ENCODE measurements around the gene SSR1.
"Not testable (repeated sequence)": the region's sequence is repeated elsewhere in the genome, so short reads cannot be mapped to it uniquely, and the experiment has no call there.

Gene SSR1

DNA sequence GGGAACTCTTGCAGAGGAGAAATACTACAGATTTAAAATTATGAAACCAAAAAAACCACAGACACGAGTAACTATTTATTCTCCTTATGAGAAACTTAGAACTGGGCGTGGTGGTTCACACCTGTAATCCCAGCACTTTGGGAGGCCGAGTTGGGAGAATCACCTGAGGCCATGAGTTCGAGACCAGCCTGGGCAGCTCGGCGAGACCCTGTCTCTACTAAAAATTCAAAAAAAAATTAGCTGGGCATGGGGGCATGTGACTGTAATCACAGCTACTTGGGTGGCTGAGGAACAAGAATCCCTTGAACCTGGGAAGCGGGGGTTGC lies 36.8 kb downstream of the SSR1 start:
- no peak for DNase-seq (ENCODE audit: low spot score)

DNA sequence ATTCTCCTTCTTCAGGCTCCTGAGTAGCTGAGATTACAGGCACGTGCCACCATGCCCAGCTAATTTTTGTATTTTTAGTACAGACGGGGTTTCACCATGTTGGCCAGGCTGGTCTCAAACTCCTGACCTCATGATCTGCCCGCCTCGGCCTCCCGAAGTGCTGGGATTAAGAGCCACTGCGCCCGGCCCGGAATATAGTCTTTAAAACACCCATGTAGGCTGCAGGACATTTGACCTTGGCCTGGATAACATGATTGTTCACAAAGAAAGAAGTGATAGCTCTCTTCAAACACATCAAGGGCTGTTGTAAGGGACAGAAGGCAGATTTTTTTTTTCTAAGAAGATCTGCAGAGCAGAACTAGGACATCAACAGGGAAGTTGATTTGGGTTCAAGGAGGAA lies 38.5 kb downstream of the SSR1 start:
- not testable (repeated sequence) for DNase-seq (ENCODE audit: low spot score)

DNA sequence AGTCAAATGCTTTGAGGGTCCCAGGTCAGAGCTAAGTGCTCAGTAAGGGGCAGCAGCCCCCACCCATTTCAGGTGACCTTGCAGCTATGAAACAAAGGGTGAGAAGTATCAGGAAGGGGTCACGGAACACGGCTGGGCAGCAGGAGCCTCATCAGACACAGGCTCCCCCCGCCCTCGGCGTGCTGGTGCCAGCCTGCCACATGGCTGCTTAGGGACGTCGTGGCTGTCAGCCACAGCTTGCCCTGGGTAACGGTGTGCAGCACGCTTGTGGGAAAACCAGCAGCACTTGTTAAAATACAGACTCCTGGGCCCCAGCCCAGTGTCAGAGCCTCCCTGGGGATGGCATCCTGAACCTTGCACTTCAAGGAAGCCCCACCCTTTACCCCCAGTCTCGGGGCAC lies 39.3 kb downstream of the SSR1 start:
- no peak for DNase-seq (ENCODE audit: low spot score)

DNA sequence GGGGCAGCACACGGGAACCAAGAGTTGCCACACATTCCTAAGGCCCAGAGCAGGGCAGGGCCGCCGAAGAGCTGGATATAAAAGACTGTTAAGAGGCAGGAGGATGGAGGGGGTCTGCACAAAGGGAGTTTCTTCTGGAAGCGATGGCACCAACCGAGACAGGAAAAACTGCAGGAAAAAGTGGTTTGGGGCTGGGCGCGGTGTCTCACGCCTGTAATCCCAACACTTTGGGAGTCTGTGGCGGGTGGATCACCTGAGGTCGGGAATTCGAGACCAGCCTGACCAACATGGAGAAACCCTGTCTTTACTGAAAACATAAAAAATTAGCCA lies 41.8 kb downstream of the SSR1 start:
- DNase-seq (ENCODE audit: low spot score): no peak

DNA sequence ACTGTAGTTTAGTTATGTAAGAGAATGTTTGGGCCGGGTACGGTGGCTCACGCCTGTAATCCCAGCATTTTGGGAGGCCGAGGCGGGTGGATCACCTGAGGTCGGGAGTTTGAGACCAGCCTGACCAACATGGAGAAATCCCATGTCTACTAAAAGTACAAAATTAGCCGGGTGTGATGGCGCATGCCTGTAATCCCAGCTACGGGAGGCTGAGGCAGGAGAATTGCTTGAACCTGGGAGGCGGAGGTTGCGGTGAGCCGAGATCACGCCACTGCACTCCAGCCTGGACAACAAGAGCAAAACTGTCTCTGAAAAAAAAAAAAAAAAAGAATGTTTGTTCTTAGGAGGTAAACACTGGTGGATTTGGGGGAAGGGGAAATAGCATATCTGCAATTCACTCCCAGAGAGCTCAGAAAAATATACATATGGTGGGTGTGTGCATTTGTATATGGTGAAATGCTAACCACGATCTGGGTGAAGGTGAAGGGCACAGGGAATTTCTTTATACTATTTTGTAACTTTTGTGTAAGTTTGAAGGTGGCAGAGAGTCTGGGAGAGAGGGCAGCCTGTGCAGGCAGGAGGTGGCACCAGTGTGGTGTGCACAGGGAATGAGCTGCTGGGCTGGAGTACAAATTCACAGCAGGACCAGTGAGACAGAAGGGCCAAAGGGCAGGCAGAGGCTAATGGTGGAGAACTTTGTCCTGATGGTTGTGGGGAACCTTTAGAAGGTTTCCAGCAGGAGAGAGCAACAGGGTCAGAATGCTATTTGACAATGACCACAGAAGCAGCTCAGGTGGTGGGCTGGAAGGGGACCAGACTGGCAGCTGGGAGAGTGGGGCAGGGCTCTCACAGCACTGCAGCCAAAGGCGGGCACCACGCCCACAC lies 42.4 kb downstream of the SSR1 start:
- no peak for DNase-seq (ENCODE audit: low spot score)

DNA sequence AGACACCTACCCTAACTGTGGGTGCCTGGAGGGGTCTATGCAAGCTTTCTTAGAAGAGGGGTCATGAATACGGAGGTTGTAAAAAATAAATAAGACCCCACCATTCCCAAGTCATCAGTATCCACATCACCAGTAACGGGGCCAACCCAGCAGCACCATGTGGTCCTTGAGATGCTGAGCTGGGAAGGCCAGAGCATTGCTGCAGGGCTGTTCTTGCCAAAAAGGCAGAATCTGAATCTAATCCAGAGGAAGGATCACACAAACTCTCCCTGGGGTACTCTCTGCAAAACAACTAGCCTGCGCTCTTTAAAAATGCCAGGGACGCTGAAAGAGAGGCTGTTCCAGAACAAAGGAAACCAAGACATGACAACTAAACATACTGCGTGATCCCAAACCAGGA lies 43.2 kb downstream of the SSR1 start:
- no peak for DNase-seq (ENCODE audit: low spot score)

DNA sequence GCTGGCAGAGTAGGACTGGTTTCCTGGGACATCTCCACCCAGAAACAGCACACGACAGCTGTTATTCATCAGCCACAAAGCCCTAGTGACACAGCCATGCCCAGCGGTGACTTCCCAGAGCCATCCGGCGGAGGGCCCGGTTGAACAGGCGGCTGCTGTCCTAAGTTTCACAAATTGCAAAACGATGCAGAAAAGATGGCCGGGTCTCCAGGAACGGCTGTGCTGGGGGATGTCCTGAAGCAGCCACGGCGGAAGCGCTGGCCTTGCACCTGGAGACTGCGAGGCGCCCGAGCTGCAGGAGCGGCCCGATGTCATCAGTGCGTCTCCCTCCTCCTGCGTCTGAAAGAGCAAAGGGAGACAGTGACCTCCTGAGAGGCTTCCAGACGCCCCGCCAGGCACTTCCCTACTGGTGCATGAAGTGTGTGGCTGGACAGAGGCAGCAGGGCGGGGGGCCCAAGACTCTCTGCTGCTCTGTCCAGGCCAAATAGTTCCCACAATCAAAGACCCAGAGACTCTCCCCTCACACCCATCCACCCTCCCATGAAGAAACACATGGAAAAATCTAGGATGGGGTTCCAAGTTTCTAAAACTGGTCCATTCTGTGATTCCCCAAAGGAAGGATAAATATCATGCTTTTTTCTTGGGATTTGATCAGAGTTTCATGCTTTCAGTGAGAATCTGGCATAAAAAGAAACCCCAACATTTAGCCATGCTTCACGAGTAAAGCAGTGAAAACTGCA lies 44.0 kb downstream of the SSR1 start:
- DNase-seq (ENCODE audit: low spot score): no peak

DNA sequence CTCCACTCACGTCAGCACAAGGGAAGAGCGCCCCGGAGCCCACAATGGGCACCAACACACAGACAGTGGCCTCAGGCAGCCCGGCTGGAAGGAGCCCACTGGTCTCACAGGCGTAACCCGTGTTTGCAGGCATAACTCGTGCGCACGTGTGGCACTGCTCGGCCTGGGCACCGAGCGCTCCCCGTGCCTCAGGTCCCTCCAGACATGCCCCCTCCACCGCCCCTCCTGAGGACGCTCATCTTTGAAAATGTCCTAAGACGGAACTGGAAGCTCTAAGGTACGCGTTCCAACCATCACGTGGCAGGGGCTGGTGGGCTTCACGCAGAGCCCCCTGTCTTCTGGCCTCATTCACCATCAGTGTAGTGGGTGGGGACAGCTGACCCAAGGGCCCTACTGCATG lies 44.6 kb downstream of the SSR1 start:
- no peak for DNase-seq (ENCODE audit: low spot score)

DNA sequence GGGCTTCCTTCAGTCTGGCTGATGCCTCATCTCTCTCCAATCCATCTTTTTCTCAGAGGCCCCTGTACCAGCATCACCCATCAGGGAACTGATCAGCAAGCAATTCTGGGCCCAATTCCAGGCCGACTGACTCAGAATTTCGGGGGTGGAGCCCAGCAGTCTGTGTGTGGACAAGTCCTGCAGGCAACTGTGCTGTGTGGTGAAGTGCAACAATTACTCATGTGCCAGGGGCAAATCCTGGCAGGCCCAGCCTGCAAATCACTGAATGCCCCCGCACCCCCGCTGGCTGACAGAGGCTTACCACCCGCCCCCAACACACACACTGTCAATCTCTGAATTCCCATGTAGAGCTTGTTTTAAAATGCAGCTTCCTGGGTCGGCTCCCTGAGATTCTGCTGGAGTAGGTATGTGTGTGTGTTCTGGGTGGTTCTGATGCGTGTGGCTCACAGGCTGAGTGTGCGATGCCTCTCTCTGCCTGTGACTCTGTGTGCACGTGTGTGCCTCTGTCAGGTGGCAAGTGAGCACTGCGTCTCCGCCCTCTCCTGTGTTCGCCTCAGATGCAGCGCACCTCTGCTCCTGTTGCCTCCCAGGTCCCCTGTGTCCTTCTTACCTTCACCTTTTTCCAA lies 45.4 kb downstream of the SSR1 start:
- DNase-seq (ENCODE audit: low spot score): peak; percentile 53

DNA sequence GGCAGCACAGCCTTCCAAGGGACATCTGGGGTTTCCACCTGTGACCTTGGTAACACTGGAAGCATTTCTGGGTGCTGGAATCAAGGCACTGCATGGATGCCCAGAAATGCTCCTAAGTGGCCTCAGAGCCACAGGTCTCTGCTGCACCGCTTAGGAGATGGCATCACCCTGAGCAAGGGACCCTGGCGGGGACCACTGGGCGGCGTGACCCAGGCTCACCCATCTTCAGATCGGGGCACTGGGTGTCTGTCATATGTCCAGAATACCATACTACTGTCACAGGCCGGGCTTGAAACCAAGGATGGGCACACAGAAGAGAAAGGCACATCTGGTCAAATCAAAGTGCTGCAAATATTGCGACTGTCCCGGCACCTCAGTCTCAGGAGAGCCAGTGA lies 45.9 kb downstream of the SSR1 start:
- DNase-seq (ENCODE audit: low spot score): no peak

DNA sequence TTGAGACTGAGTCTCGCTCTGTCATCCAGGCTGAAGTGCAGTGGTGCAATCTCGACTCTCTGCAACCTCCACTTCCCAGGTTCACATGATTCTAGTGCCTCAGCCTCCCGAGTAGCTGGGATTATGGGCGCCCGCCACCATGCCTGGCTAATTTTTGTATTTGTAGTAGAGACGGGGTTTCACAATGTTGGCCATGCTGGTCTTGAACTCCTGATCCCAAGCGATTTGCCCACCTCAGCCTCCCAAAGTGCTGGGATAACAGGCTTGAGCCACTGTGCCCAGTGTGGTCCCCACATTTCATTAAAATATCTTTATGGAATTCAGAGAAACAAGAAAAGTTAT lies 47.6 kb downstream of the SSR1 start:
- not testable (repeated sequence) for DNase-seq (ENCODE audit: low spot score)

DNA sequence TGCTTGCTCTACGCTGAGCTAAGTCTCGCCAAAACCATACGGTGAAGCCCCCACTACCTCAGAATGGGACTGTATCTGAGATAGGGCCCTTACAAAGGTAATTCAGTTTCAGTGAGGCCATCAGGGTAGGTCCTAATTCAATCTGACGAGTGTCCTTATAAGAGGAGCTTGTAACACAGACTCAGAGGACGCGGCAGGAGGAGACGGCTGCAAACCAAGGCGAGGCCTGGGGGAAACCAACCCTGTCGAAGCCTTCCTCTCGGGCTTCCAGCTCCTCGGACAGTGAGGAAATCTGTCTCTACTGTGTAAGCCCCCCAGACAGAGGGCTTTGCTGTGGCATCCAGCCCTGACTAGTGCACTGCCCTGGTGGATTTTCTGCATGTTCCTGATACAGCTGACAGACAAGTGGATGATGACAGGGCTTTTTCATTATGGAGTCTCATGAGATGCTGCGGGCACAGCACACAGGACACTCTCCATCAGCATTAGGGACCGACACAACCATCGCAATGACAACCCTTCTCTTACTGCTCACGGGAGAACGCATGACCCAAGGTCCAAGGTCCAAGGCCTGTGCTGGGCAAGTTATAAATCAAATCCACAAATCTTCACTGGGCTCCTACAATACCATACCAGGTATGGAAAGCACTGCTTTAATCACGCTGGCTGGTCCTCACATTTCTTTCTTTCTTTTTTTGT lies 48.2 kb downstream of the SSR1 start:
- DNase-seq (ENCODE audit: low spot score): no peak

DNA sequence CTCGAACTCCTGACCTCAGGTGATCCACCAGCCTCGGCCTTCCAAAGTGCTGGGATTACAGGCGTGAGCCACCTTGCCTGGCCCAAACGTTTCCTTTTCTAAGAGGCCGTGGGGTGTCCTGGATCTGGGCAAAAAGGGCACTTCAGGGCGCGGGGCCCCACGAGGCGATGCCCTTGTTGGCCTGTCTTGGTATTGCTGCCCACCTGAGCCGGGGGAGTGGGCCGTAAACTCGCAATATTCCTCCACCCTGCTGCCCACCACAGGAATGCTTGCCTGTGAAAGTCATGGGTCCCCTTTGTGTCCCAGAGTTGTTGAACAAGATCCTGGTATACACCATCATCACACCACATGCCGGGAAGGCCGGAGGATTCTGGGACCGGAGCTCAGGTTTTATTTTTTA lies 49.0 kb downstream of the SSR1 start:
- DNase-seq (ENCODE audit: low spot score): no peak

DNA sequence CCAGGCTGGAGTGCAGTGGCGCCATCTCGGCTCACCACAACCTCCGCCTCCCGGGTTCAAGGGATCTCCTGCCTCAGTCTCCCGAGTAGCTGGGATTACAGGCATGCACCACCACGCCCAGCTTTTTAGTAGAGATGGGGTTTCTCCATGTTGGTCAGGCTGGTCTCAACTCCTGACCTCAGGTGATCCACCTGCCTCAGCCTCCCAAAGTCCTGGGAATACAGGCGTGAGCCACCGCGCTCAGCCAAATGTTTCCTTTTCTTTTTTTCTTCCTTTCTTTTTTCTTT lies 49.5 kb downstream of the SSR1 start:
- not testable (repeated sequence) for DNase-seq (ENCODE audit: low spot score)

DNA sequence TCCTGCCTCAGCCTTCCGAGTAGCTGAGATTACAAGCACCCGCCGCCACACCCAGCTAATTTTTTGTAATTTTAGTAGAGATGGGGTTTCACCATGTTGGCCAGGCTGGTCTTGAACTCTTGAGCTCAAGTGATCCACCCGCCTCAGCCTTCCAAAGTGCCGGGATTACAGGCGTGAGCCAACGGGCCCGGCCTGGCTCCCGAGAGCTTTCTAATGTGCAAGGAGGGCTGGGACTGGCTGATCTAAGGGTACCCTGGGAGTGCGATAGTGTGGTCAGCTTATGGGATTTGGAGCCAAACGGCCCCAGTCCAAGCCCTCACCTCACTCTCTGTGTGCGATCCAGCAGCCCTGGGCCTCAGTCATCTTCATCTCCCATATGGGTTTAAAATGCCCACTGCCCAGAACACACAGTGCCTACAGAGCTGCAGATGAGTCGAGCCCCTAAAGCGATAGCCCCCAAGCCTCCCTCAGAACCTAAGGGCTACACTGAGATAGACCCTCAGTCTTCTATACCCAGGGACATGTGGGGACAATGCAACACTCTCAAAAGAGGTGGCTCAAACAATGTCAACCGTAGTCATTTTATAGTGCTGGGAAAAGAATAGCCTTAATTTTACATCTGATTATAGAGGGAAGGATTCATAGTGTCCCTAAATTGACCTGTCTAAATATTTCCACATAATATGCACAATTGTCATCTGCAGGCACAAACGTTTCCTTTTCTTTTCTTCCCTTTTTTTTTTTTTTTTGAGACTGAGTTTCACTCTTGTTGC lies 50.1 kb downstream of the SSR1 start:
- no peak for DNase-seq (ENCODE audit: low spot score)

DNA sequence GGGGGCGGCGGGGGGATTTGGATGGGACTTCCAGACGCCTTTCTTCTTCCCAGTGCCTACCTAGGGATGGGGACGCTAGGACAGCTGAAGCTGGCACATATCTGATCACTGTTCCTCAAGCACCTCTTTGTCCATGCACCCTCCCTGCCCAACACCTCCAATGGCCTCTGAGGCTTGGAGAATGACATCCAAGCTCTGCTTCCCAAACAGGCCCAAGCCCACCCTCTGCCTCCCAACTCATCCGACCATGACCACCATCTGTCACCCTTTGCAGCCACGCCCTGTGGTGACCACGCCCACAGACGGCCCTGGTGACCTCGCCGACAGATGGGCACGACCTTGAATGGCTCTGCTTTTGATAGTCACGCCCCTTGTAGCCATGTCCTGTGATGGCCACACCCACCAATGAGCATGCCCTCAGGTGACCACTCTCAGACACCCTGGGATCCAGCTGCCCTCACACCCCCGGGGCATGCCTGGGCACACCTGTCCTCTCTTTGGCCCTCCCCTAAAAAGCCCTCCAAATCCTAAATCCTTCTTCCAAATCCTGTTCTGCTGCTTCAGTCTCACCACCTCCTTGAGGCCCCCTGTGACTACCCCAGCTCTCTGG lies 51.0 kb downstream of the SSR1 start:
- DNase-seq (ENCODE audit: low spot score): peak; percentile 73

DNA sequence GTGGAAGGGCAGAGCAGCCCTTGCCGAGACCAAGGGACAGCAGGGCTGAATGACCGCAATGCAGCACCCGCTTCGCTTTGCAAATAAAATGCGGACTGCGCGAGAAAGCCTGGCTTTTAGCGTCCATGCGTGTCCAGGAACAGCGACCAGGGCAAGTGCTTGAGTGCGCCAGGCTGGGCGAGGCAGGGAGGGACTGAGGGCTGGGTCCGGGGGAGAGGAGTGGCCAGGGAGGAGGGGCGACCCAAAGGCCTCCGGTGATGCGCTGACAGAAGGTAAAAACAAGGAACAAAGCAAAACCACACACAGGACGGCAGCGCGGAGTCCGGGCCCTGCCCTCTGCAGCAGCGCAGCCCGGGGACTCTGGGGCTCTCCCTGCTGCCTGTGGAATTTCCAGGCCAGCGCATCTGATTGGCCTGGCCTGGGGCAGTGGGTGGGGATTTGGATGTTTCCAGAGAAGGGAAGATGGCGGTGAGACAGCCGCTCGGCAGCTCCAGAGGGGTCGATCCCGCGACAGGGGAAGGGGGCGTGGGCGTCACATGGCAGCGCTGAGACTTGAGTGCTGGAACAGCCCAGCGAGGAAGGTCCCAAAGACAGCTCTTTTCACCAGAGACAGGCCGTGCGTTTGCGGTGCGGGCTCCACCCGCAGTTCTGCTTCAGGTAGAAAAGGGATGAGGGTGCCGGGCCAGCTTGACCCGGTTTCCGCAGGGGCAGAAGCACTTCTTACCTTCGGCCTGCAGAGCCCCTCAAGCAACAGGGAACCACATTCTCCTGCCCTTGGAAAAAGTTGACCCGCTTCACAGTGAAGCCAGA lies 51.8 kb downstream of the SSR1 start:
- DNase-seq (ENCODE audit: low spot score): peak; percentile 97

DNA sequence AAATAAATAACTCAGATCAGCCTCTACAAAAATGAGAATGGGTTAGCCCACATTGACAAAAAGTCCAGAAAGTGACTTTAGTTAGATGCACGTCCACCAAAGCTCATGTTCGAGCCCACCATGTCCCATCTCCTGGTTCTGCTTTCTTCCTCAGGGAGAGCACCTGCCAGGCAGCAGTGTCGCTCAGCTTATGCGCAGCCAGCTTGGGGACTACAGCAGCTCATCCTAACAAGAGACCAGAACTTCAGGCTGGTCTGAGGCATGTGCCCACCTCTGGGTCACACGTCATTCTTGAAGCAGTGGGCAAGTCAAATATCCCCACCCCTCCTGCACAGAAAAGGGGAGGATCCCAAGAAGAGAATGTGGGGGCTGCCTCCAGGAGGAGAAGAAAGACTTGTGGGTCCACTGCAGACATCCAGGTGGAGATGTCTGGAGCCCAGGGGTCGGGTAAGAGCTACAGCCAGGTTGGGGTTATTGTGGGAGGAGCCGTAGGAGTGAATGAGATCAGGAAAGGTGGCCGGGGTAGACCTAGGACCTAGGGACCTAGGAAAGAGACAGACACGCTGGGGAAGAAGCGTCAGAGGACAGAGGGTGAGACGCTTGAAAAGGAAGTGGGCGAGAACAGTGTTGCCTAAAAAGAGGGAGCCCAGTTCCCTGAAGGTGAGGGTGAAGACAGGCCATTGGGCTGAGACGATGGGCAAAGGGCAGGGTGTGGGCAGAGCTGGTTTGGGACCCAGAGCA lies 52.5 kb downstream of the SSR1 start:
- peak; percentile 49 for DNase-seq (ENCODE audit: low spot score)

DNA sequence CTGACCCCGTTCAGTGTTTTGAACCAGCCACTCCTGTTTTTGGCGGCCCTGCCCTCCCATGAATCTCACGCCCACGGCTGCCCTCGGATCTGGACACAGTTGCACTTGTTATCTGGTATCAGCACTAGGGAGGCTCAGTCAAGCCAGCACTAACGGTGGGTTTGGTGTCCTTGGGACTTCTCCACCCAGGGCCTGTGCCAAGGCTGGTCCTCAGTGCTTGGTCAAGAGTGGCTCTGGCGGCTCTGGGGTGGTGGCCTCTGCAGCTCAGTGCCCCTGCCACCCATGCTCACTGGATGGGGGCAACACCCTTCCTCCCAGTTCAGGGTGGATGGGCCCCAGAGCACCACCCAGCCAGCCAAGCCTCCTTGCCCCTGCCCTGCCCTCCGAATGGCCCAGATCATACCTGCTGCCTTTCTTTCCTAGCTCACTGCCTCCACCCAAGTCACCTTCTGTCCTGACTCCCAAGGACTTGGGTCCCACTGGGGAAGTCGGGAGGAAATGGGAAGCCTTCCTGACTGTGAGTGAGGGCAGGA lies 54.7 kb downstream of the SSR1 start:
- no peak for DNase-seq (ENCODE audit: low spot score)
